ENCODE measurements around the gene ANO6.

GRCh38 chr12:45324391-45324790 is 108.5 kb downstream of the ANO6 start:
- TF ChIP-seq CTCF (IDR thresholded peaks at IDR 0.05) = no peak
- no peak for TF ChIP-seq POLR2AphosphoS5 (IDR thresholded peaks at IDR 0.05)
- TF ChIP-seq POLR2A (IDR thresholded peaks at IDR 0.05) = no peak
- TF ChIP-seq EP300 (IDR thresholded peaks at IDR 0.05) = no peak
